H9 (cell line): ENCODE measurements around the gene SLCO3A1. TPM values are rescaled to one million over a fixed set of nuclear protein-coding genes. Genes with fewer than 3 reads are reported as not detected.

Experiments
- DNase-seq: peaks from one replicate; pipeline ENCODE4 v3.0.0-alpha.2; 2017
- H2AFZ ChIP-seq: one replicate; pipeline ENCODE4 v1.6.1; 2013; ENCODE audit warnings: mild to moderate bottlenecking, low read length, control low read depth, moderate library complexity
- H2AK5ac ChIP-seq: 2 replicates; pipeline ENCODE4 v1.6.1; 2013; ENCODE audit warnings: low read length, control low read depth, mixed read lengths; ENCODE audit not compliant: insufficient read length
- H2BK120ac ChIP-seq: one replicate; pipeline ENCODE4 v1.6.1; 2013; ENCODE audit warnings: low read depth, mild to moderate bottlenecking, low read length, control low read depth, inconsistent platforms; ENCODE audit not compliant: poor library complexity, severe bottlenecking
- H2BK12ac ChIP-seq: 2 replicates; pipeline ENCODE4 v1.6.1; 2013; ENCODE audit warnings: low read length, control low read depth, mixed read lengths, low read depth; ENCODE audit not compliant: insufficient read length
- H2BK15ac ChIP-seq: 2 replicates; pipeline ENCODE4 v1.6.1; 2013; ENCODE audit warnings: low read depth, low read length, control low read depth
- H2BK20ac ChIP-seq: one replicate; pipeline ENCODE4 v1.6.1; 2013; ENCODE audit warnings: low read depth, mild to moderate bottlenecking, low read length, control low read depth, inconsistent platforms; ENCODE audit not compliant: poor library complexity, severe bottlenecking
- H2BK5ac ChIP-seq: 2 replicates; pipeline ENCODE4 v1.6.1; 2013; ENCODE audit warnings: low read length, control low read depth, mixed read lengths; ENCODE audit not compliant: insufficient read length
- H3K14ac ChIP-seq: 2 replicates; pipeline ENCODE4 v1.6.1; 2013; ENCODE audit warnings: low read length, control low read depth; ENCODE audit not compliant: insufficient read depth
- H3K18ac ChIP-seq: 2 replicates; pipeline ENCODE4 v1.6.1; 2013; ENCODE audit warnings: low read depth, mild to moderate bottlenecking, mixed read lengths, low read length, control low read depth; ENCODE audit not compliant: insufficient read length
- H3K23ac ChIP-seq: 2 replicates; pipeline ENCODE4 v1.6.1; 2013; ENCODE audit warnings: low read length, control low read depth, mixed read lengths, low read depth; ENCODE audit not compliant: insufficient read length
- H3K23me2 ChIP-seq: 2 replicates; pipeline ENCODE4 v1.6.1; 2013; ENCODE audit warnings: low read depth, mild to moderate bottlenecking, mixed read lengths, low read length, control low read depth; ENCODE audit not compliant: insufficient read length, poor library complexity, severe bottlenecking
- H3K27ac ChIP-seq: 2 replicates; pipeline ENCODE4 v1.5.1; 2013; ENCODE audit warnings: low read length, control low read depth, mixed read lengths, low read depth; ENCODE audit not compliant: insufficient read length
- H3K27me3 ChIP-seq: 2 replicates; pipeline ENCODE4 v1.6.1; 2013; ENCODE audit warnings: low read length, control low read depth, inconsistent platforms; ENCODE audit not compliant: insufficient read depth
- H3K4ac ChIP-seq: 2 replicates; pipeline ENCODE4 v1.6.1; 2013; ENCODE audit warnings: low read depth, mild to moderate bottlenecking, control low read depth, inconsistent platforms, low read length, moderate library complexity
- H3K4me1 ChIP-seq: 2 replicates; pipeline ENCODE4 v1.6.1; 2013; ENCODE audit warnings: low read length, control low read depth, inconsistent platforms; ENCODE audit not compliant: insufficient read depth
- H3K4me2 ChIP-seq: 2 replicates; pipeline ENCODE4 v1.6.1; 2013; ENCODE audit warnings: low read length, control low read depth, mixed read lengths; ENCODE audit not compliant: insufficient read length, insufficient read depth
- H3K56ac ChIP-seq: 2 replicates; pipeline ENCODE4 v1.6.1; 2013; ENCODE audit warnings: low read depth, mild to moderate bottlenecking, mixed read lengths, low read length, control low read depth; ENCODE audit not compliant: insufficient read length
- H3K79me1 ChIP-seq: 2 replicates; pipeline ENCODE4 v1.6.1; 2013; ENCODE audit warnings: low read depth, mild to moderate bottlenecking, moderate library complexity, low read length, control low read depth, inconsistent platforms; ENCODE audit not compliant: insufficient read depth, poor library complexity, severe bottlenecking
- H3K79me2 ChIP-seq: 2 replicates; pipeline ENCODE4 v1.6.1; 2013; ENCODE audit warnings: low read length, control low read depth, inconsistent platforms; ENCODE audit not compliant: insufficient read depth
- H3K9ac ChIP-seq: 2 replicates; pipeline ENCODE4 v1.6.1; 2013; ENCODE audit warnings: low read length, control low read depth, mixed read lengths; ENCODE audit not compliant: insufficient read length; ENCODE audit errors: extremely low read depth
- H3K9me3 ChIP-seq: one replicate; pipeline ENCODE4 v1.6.1; 2013; ENCODE audit warnings: low read depth, low read length, inconsistent platforms; ENCODE audit not compliant: control insufficient read depth
- H3T11ph ChIP-seq: one replicate; pipeline ENCODE4 v1.6.1; 2013; ENCODE audit warnings: mild to moderate bottlenecking, low read length, control low read depth, inconsistent platforms
- H4K20me1 ChIP-seq: one replicate; pipeline ENCODE4 v1.6.1; 2013; ENCODE audit not compliant: control insufficient read depth, insufficient read length, insufficient read depth
- H4K5ac ChIP-seq: 2 replicates; pipeline ENCODE4 v1.6.1; 2013; ENCODE audit warnings: low read depth, mild to moderate bottlenecking, mixed read lengths, low read length, control low read depth; ENCODE audit not compliant: insufficient read length
- H4K8ac ChIP-seq: replicated peaks from 2 replicates; pipeline ENCODE4 v1.6.1; 2013; ENCODE audit warnings: low read length, control low read depth, mixed read lengths, low read depth; ENCODE audit not compliant: insufficient read length
- H4K91ac ChIP-seq: 2 replicates; pipeline ENCODE4 v1.6.1; 2013; ENCODE audit warnings: low read depth, mild to moderate bottlenecking, moderate library complexity, mixed read lengths, low read length, control low read depth; ENCODE audit not compliant: insufficient read length
- H3K27ac Mint-ChIP-seq, 3 experiments: 2 replicates in 2 of 3; 3 replicates in 1 of 3; pipeline ENCODE4 v1.8.0; 2020 to 2021; ENCODE audit warnings: mixed read lengths in 3 of 3, mild to moderate bottlenecking in 1 of 3, moderate library complexity in 1 of 3
- H3K27me3 Mint-ChIP-seq: 2 replicates; pipeline ENCODE4 v1.8.0; 2021; ENCODE audit warnings: low read depth, mild to moderate bottlenecking, moderate library complexity, mixed read lengths
- H3K36me3 Mint-ChIP-seq, 3 experiments: 2 replicates in 2 of 3; 3 replicates in 1 of 3; pipeline ENCODE4 v1.8.0; 2020 to 2021; ENCODE audit warnings: low read depth in 3 of 3, mixed read lengths in 3 of 3; ENCODE audit not compliant: insufficient read depth in 1 of 3
- H3K4me1 Mint-ChIP-seq, 2 experiments: 2 replicates each; pipeline ENCODE4 v1.8.0; 2020; ENCODE audit warnings: mixed read lengths in 2 of 2
- H3K4me3 Mint-ChIP-seq, 2 experiments: 2 replicates in 1 of 2; 3 replicates in 1 of 2; pipeline ENCODE4 v1.8.0; 2020 to 2021; ENCODE audit warnings: mild to moderate bottlenecking in 2 of 2, mixed read lengths in 2 of 2, moderate library complexity in 1 of 2
- H3K9me3 Mint-ChIP-seq, 2 experiments: 2 replicates in 1 of 2; 3 replicates in 1 of 2; pipeline ENCODE4 v1.8.0; 2020; ENCODE audit warnings: mild to moderate bottlenecking in 2 of 2, mixed read lengths in 2 of 2, moderate library complexity in 1 of 2
- CTCF ChIP-seq: fragments of 200-600 bp; sonication (generic); conservative IDR thresholded peaks from 3 replicates; pipeline ENCODE4 v1.8.0; 2021; ENCODE audit warnings: antibody characterized with exemption, mild to moderate bottlenecking
- WGBS: extraction: QIAGEN DNeasy Blood & Tissue Kit; methylation state at CpG from one replicate; pipeline ENCODE4 v1.1.7; 2013; ENCODE audit warnings: missing lambda C conversion rate, low lambda C conversion rate, mixed read lengths; ENCODE audit not compliant: insufficient read length; ENCODE audit errors: extremely low coverage; 5-methylcytosine and 5-hydroxymethylcytosine counted together
- total RNA-seq: library from RNA; stranded (reverse); gene quantifications from 2 replicates; pipeline ENCODE4 v1.2.1, GENCODE V29; 2021

Gene SLCO3A1
- total RNA-seq, 1 experiment from 2014 or later: 9.4 TPM

GRCh38 chr15:91995146-91995545, 141.6 kb downstream of the SLCO3A1 start:
- Mint-ChIP-seq H3K4me3 (no peak overlapping the region), H3K4me1 (peaks cover 1 to 15% of the 10 kb centered on the region in 2 experiments), H3K27me3 (no peaks in the 10 kb centered on the region), H3K27ac (no peak overlapping the region), H3K36me3 (peaks cover 0 to 4% (median 0%) of the 10 kb centered on the region in 3 experiments; a peak in 1 of 7 replicates), H3K9me3 (0 out of 5 replicates have a peak, but pooled peaks cover 0 to 4% of the 10 kb centered on the region in 2 experiments)
- Histone ChIP-seq H3K79me2 (no peaks in the 10 kb centered on the region; the same call in 1 of the 2 replicates), H3K56ac (no peak overlapping the region), H3K23ac (no peak overlapping the region), H2AK5ac (no peak overlapping the region), H4K8ac (no peak overlapping the region), H3K4me2 (no peak overlapping the region), H2BK15ac (no peak overlapping the region), H3K4me1 (no peaks in the 10 kb centered on the region), H4K5ac (no peak overlapping the region), H3T11ph (no peak overlapping the region), H3K14ac (no peak overlapping the region), H2BK12ac (no peak overlapping the region), H3K9me3 (no peaks in the 10 kb centered on the region), H3K23me2 (no peaks in the 10 kb centered on the region), H2AFZ (no peak overlapping the region), H3K9ac (no peak overlapping the region), H2BK20ac (no peak overlapping the region), H3K18ac (no peak overlapping the region), H3K27ac (no peak overlapping the region), H3K79me1 (no peaks in the 10 kb centered on the region), H3K27me3 (no peaks in the 10 kb centered on the region), H3K4ac (no peak overlapping the region), H4K91ac (no peak overlapping the region), H2BK5ac (no peak overlapping the region), H2BK120ac (no peak overlapping the region), H4K20me1 (no peaks in the 10 kb centered on the region)
- TF ChIP-seq CTCF: no peak
- WGBS: no CpG with 5 or more reads among the region's 3 CpGs
- DNase-seq: no peak
